Measurements from ENCODE around the gene SURF6.
A peak's percentile ranks its signal among the peaks of the same experiment; 100 is the strongest.
"Not testable (repeated sequence)": the region's sequence is repeated elsewhere in the genome, so short reads cannot be mapped to it uniquely, and the experiment has no call there.

The SURF6 gene

DNA sequence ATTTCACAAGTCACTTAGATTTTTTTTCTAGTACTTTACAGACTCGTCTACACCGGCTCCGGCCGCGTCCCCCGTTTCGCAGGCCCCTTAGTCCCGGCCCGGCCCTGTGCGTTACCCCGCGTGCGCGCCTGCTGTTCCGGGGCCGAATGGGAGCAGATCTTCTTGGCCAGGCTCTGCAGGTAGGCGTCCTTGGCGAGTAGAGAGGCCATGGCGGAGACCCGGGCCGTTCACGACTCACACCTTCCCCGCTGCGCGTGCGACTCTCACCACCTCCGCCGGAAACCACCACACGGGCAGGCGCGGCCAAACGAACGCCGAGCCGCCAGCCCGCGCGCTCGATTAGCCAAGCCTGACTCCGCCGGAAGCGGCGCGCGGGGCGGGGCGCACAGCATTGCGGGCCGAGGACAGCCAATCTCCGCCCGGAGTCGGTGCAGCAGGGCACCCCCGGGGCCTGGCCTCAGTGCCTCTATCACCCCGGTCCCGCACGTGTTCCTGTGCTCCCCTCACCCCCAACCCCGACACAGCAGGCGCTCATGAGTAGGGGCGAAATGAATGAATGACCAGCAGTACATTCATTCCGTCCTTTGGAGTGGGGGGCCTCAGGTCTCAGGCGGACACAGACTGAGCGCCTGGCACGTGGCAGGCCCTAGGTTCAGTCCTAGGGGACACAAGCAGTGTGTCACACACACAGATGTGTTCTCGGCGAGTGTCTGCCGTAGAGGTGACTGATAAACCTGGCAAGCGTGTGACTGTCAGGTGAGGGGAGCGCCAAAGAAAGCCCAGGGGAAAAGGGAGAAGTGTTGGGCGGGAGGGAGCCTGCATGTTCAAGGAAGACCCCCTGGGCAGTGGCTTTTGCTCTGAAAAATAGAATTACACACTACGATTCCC lies at the start of gene SURF6:
Gene SURF6 (minus strand): TSS at position 265 of the 888 bp plus-strand sequence. CDS start 56 bp downstream, at position 209.
- DNase-seq (ENCODE audit: extremely low spot score, insufficient read length, low read depth) = peak; percentile 78
- FAIRE-seq = peak; percentile 96

DNA sequence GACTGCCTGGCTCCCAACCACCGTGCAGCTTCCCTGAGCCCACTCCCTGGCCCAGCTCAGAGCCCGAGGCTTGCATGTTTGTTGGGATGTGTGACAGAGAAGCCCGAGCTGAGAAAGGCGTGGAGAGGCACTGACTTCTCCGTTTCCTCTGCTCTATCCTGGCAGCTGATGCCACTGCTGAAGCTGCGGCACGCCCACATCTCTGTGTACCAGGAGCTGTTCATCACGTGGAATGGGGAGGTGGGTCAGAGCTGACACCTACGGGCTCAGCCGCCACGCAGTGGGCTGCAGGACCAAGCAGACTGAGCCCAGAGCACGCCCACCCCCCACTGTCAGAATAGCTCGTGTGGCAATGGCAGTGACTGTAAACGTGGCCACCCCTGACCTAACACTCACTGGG lies 49.5 kb upstream of the SURF6 start:
- DNase-seq (ENCODE audit: extremely low spot score, insufficient read length, low read depth) (no peak), FAIRE-seq (no peak)

GRCh38 chr9:133384736-133385321 lies 48.8 kb upstream of the SURF6 start:
- FAIRE-seq = no peak
- DNase-seq (ENCODE audit: extremely low spot score, insufficient read length, low read depth) = no peak

DNA sequence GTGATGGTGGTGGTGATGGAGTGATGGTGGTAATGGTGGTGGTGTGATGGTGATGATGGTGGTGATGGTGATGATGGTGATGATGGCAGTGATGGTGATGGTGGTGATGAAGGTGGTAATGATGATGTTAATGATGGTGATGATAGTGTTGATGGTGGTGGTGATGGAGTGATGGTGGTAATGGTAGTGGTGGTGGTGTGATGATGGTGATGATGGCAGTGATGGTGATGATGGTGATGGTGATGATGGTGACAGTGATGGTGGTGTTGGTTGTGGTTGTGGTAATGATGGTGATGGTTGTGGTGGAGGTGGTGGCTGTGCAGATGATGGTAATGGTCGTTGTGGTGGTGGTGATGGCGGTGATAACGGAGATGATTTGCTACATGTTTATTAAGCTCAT lies 47.5 kb upstream of the SURF6 start:
- no peak for DNase-seq (ENCODE audit: extremely low spot score, insufficient read length, low read depth)
- no peak for FAIRE-seq

DNA sequence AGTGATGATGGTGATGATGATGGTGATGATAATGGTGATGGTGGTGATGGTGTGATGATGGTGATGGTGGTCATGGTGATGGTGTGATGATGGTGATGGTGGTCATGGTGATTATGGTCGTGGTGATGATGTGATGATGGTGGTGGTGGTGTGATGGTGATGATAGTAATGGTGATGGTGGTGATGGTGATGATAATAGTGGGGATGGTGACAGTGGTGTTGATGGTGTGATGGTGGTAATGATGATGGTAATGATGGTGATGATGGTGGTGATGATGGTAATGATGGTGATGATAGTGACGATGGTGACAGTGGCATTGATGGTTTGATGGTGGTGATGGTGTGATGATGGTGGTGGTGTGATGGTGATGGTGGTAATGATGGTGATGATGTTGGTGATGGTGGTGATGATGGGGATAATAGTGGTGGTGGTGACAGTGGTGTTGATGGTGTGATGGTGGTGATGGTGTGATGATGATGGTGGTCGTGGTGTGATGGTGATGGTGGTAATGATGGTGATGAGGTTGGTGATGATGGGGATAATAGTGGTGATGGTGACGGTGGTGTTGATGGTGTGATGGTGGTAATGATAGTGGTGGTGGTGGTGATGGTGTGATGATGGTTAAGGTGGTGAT lies 46.6 kb upstream of the SURF6 start:
- no peak for FAIRE-seq
- DNase-seq (ENCODE audit: extremely low spot score, insufficient read length, low read depth) = no peak

DNA sequence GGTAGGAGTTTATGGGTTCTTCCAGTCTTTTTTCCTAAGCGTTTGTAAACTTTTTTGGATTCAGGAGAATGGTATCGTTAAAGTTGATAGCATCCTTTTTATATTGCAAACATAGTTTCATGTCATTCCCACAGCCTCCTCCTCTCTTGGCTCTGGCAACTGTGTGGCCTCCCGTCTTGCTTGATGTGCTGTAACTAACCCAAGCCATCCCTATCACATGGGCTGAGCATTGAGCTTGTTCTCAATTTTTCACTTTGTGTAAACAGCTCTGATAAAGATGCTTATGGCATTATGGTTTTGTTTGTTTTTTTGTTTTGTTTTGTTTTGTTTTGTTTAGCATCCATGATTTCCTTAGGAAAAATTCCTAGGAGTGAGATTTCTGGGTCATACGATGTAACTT lies 44.7 kb upstream of the SURF6 start:
- FAIRE-seq = no peak

DNA sequence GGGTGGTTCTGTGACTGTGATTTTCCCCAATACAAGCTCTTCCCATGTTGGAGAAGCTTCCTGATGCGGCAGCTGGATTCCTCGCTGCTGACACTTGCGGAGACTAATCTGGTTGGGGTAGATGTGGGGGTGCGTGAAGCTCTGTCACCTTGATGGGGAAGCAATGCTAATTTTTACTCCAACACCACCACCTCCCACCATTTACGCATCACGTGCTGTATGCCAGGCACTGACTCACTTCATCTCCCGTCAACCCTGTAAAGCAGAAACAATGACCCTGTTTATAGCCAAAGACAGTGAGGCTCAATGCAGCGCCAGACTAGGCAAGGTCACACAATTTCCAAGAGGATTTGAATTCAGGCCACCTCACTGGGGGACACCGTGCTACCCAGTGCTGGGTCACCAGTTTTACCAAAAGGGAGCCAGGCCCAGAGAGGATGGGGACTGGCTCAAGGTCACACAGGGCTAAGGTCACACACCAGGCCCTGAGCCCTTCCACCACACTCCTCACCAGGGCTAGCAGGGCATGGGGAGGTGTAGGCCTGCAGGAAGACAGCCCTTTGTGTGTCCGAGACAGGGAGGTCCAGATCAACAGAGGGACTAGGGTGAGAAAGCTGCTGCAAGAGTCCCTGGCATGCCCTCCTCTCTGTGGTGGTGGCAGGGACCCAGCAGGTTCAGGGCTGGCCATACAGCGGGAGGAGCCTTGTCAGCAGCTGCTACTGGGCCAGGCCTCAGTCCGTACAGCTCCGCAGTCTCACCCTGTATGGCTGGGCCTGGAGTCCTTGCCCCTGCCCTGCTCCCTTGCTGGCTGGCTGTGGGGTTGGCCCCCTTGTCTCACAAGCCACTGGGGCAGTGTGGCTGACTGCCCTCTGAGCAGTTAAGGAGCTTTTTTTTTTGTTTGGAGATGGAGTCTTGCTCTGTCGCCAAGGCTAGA lies 43.4 kb upstream of the SURF6 start:
- no peak for FAIRE-seq
- DNase-seq (ENCODE audit: extremely low spot score, insufficient read length, low read depth) = no peak

More for the DNA sequence above, 44.7 kb upstream of the SURF6 start:
- DNase-seq (ENCODE audit: extremely low spot score, insufficient read length, low read depth) = no peak

GRCh38 chr9:133378408-133378962 lies 42.5 kb upstream of the SURF6 start:
- DNase-seq (ENCODE audit: extremely low spot score, insufficient read length, low read depth) = no peak

DNA sequence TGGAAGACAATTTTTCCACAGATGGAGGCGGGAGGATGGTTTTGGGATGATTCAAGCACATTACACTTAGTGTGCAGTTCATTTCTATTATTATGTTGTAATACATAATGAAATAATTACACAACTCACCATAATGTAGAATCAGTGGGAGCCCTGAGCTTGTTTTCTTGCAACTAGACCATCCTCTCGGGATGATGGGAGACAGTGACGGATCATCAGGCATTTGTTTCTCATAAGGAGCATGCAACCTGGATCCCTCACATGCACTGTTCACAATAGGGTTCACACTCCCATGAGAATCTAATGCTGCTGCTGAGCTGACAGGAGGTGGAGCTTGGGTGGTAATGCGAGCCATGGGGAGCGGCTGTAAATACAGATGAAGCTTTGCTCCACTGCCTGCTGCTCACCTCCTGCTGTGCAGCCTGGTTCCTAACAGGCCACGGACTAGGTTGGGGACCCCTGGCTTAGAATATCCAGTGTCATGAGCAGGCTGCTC lies 41.8 kb upstream of the SURF6 start:
- no peak for FAIRE-seq

More at GRCh38 chr9:133378408-133378962, 42.5 kb upstream of the SURF6 start:
- FAIRE-seq = no peak

GRCh38 chr9:133377280-133377679 lies 41.3 kb upstream of the SURF6 start:
- not testable (repeated sequence) for DNase-seq (ENCODE audit: extremely low spot score, insufficient read length, low read depth); FAIRE-seq

More for the DNA sequence above, 41.8 kb upstream of the SURF6 start:
- DNase-seq (ENCODE audit: extremely low spot score, insufficient read length, low read depth) = no peak

DNA sequence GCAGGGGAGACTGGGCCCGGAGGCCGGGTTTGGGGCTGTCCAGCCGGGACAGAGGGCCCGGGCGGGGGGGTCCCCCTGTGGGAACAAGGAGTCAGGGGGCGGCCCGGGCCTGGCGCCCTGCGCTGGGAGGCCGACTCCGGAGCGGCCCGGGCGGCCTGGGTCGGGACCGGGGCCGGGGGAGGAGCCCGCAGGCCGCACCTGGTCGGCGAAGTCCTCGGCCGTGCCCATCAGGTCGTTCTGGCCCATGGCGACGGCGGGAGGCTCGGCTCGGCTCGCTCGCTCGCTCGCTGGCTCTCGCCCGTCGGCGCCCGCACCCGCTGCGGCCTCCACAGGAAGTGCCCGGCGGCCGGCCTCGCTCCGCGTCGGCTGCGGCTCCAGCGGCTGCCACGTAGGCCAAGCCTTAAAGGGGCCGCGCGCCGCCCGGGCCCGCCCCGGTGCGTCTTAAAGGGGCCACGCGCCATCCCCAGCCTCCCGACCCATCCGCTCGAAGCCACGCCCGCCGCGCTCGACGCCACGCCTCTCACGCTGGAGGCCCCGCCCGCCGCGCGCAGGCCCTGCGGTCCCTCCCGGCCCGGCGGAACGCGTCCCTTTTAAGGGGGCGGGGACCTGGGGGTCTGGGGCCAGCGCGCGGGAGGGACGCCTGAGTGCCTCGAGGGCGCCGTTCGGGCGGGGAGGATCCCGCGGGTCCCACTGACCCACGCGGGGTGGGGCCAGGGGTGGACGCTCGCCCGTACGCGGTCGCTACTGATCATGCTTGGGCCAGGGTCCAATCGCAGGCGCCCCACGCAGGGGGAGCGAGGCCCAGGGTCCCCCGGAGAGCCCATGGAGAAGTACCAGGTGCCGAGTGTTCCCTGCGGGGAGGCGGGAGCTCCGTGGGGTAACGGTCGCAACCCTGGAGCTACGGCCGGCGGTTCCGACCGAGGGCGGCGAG lies 40.0 kb upstream of the SURF6 start, which contains the start of the genes STKLD1 and SURF4:
Gene STKLD1 (plus strand): TSS at position 643 of the 931 bp plus-strand sequence. CDS start 108 bp downstream, at position 751.
Gene SURF4 (minus strand): TSS at position 337 of the 931 bp plus-strand sequence. CDS start 91 bp downstream, at position 246.
- FAIRE-seq = peak; percentile 86
- DNase-seq (ENCODE audit: extremely low spot score, insufficient read length, low read depth) = peak; percentile 100

GRCh38 chr9:133375116-133375723 lies 39.2 kb upstream of the SURF6 start:
- FAIRE-seq = no peak

DNA sequence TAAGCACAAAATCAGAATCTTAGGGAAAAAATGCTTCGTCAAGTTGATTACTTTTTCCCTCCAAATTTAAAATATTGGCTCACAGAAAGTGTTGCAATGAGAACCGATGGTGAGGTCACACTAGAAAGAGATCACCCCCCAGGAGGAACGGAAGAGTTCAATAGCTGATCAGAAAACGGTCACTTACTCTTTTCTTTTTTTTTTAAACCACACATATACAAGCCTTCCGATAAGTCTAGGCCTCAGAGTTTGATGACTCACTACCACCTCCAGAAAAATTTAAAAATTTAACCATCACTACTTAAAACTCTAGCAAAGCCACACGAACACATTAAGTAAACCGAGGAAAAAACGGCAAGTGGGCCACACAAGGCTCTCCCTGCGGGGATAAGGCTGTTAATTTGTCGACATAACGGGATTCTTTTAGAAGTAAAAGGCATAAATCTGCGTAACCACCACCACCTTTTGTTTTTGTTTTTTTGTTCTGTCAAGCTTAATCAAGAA lies 38.7 kb upstream of the SURF6 start:
- FAIRE-seq = no peak

More at GRCh38 chr9:133375116-133375723, 39.2 kb upstream of the SURF6 start:
- DNase-seq (ENCODE audit: extremely low spot score, insufficient read length, low read depth) = no peak

GRCh38 chr9:133372144-133372543 lies 36.2 kb upstream of the SURF6 start:
- no peak for FAIRE-seq
- no peak for DNase-seq (ENCODE audit: extremely low spot score, insufficient read length, low read depth)

More for the DNA sequence above, 38.7 kb upstream of the SURF6 start:
- no peak for DNase-seq (ENCODE audit: extremely low spot score, insufficient read length, low read depth)

DNA sequence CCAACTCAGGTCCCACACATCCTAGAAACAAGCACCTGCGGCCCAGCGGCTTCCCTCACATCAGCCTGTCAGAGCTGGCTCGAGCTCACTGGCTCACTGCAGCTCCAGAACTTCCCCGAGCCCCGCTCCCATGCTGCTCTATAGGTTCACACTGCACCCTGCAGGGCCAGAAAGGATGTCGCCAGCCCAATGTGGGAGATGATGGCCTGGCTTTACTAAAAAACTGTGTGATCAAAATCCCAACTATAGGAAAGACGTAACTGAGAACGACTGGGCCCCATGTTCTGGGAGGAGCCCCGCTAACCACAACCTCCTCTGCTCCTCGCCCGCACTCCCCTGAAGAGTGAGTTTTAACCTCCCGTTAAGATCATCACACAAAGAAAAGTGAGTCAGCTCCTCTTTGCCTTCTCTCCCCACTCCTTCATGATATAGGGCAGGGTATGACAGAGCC lies 35.3 kb upstream of the SURF6 start:
- DNase-seq (ENCODE audit: extremely low spot score, insufficient read length, low read depth) (no peak), FAIRE-seq (no peak)

GRCh38 chr9:133370685-133371084 lies 34.7 kb upstream of the SURF6 start:
- no peak for FAIRE-seq
- DNase-seq (ENCODE audit: extremely low spot score, insufficient read length, low read depth) = no peak

DNA sequence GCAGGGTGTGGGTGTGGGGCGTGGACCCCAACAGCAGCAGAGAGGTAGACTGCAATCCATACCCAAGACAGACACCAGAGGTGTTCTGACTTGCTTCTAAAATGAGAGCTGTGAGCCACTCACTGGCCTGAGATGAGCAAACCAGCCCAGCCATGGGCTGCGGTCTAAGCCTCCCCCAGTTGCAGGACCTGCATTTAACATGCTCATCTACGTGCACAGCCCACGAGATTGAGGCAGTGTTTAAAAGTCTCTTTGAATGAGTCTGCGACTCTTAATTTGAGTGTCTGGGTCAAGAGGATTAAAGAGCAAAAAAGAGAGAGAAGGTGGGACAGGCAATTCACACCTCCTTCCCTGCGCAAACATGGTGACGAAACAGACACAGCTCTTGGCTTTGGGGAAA lies 33.9 kb upstream of the SURF6 start:
- FAIRE-seq (no peak), DNase-seq (ENCODE audit: extremely low spot score, insufficient read length, low read depth) (no peak)
